GM12874 (cell line): ENCODE measurements around the gene UBTD1.

ENCODE experiments used
- CTCF ChIP-seq: IDR thresholded peaks from 2 replicates; pipeline ENCODE4 v1.5.1; 2011; ENCODE audit warnings: low read depth, mild to moderate bottlenecking, control low read depth, low read length, moderate library complexity; ENCODE audit not compliant: insufficient read depth

Gene UBTD1

GRCh38 chr10:97525086-97525485 lies 26.4 kb downstream of the UBTD1 start:
- TF ChIP-seq CTCF, result no peak

GRCh38 chr10:97525683-97526110 lies 27.0 kb downstream of the UBTD1 start:
- no peak for TF ChIP-seq CTCF

- TF ChIP-seq CTCF, result no peak
Observed at GRCh38 chr10:97529685-97530465, 31.2 kb downstream of the UBTD1 start.

- no peak for TF ChIP-seq CTCF
Observed at GRCh38 chr10:97531401-97531986, 32.8 kb downstream of the UBTD1 start.

GRCh38 chr10:97532935-97533671 lies 34.4 kb downstream of the UBTD1 start:
- no peak for TF ChIP-seq CTCF

- TF ChIP-seq CTCF, result no peak
Observed at GRCh38 chr10:97533888-97534287, 35.2 kb downstream of the UBTD1 start.

- peak; percentile 79 for TF ChIP-seq CTCF
Observed at GRCh38 chr10:97534746-97535367, 36.1 kb downstream of the UBTD1 start.
